Endodermal cell (in vitro differentiated cells): Measurements from ENCODE around the gene CHMP2A. TPM values are rescaled to one million over a fixed set of nuclear protein-coding genes. Genes with fewer than 3 reads are reported as not detected.

ENCODE experiments used
- DNase-seq: peaks from one replicate; pipeline ENCODE4 v3.0.0-alpha.2; 2017
- H3K27ac ChIP-seq: 2 replicates; pipeline ENCODE4 v1.5.1; 2013; ENCODE audit warnings: mild to moderate bottlenecking, low read depth, low read length, moderate library complexity
- H3K27me3 ChIP-seq: 2 replicates; pipeline ENCODE4 v1.6.1; 2013; ENCODE audit warnings: mild to moderate bottlenecking, low read length, moderate library complexity; ENCODE audit not compliant: insufficient read depth, control insufficient read depth, poor library complexity, severe bottlenecking
- H3K36me3 ChIP-seq: 2 replicates; pipeline ENCODE4 v1.7.0; 2013; ENCODE audit warnings: mild to moderate bottlenecking, low read length, moderate library complexity; ENCODE audit not compliant: control insufficient read depth, insufficient read depth
- H3K4me1 ChIP-seq: one replicate; pipeline ENCODE4 v1.7.0; 2013; ENCODE audit warnings: low read length; ENCODE audit not compliant: control insufficient read depth, insufficient read depth
- H3K4me3 ChIP-seq: 2 replicates; pipeline ENCODE4 v1.5.1; 2013; ENCODE audit warnings: mild to moderate bottlenecking, low read length, moderate library complexity
- H3K9ac ChIP-seq: 2 replicates; pipeline ENCODE4 v1.6.1; 2013; ENCODE audit warnings: mild to moderate bottlenecking, low read length, moderate library complexity; ENCODE audit not compliant: poor library complexity, severe bottlenecking; ENCODE audit errors: extremely low read depth
- H3K9me3 ChIP-seq: 2 replicates; pipeline ENCODE4 v1.6.1; 2013; ENCODE audit warnings: mild to moderate bottlenecking, low read length, moderate library complexity; ENCODE audit not compliant: control insufficient read depth
- H3K27ac Mint-ChIP-seq: 2 replicates; pipeline ENCODE4 v1.8.0; 2020; ENCODE audit warnings: mixed read lengths
- H3K27me3 Mint-ChIP-seq: 2 replicates; pipeline ENCODE4 v1.8.0; 2021; ENCODE audit warnings: mild to moderate bottlenecking, mixed read lengths; ENCODE audit not compliant: insufficient read depth
- H3K36me3 Mint-ChIP-seq: 2 replicates; pipeline ENCODE4 v1.8.0; 2020; ENCODE audit warnings: low read depth, mixed read lengths
- H3K4me1 Mint-ChIP-seq: 2 replicates; pipeline ENCODE4 v1.8.0; 2020; ENCODE audit warnings: mixed read lengths
- H3K4me3 Mint-ChIP-seq: 2 replicates; pipeline ENCODE4 v1.8.0; 2020; ENCODE audit warnings: mild to moderate bottlenecking, moderate library complexity, mixed read lengths
- H3K9me3 Mint-ChIP-seq: 2 replicates; pipeline ENCODE4 v1.8.0; 2020; ENCODE audit warnings: mild to moderate bottlenecking, mixed read lengths
- CTCF ChIP-seq: fragments of 200-600 bp; sonication (generic); conservative IDR thresholded peaks from 2 replicates; pipeline ENCODE4 v1.5.0; 2021; ENCODE audit warnings: antibody characterized with exemption, mild to moderate bottlenecking
- WGBS, 2 experiments: methylation state at CpG; one replicate each; pipeline versions ENCODE4 v1.1.5 to v1.1.7; 2013; ENCODE audit warnings: missing lambda C conversion rate in 2 of 2, mixed read lengths in 1 of 2; ENCODE audit not compliant: insufficient coverage in 1 of 2, insufficient read length in 1 of 2; 5-methylcytosine and 5-hydroxymethylcytosine counted together
- total RNA-seq, 2 donors: library from RNA; stranded (reverse); fragmentation: NEBNext Ultra II Directional in 1 of 2; extraction: Animal tissue kit (Norgen Biotek cat#: 25700) in 1 of 2; gene quantifications; 2 replicates in 1 of 2; 3 replicates in 1 of 2; pipeline ENCODE4 v1.2.1, GENCODE V29; 2021

Gene CHMP2A
- total RNA-seq, 2 donors from 2014 or later = 97.7 to 147 TPM

GRCh38 chr19:58513694-58514563 is 41.0 kb downstream of the CHMP2A start:
- no peak overlapping the region for H3K9ac ChIP-seq
- TF ChIP-seq CTCF = peak; percentile 99
- no peaks in the 10 kb centered on the region for H3K9me3 ChIP-seq
- H3K36me3 ChIP-seq = peaks cover 9% of the 10 kb centered on the region
- peaks cover 4% of the 10 kb centered on the region for H3K4me1 ChIP-seq
- Mint-ChIP-seq H3K27ac (peak overlapping the region; percentile 84), H3K4me3 (peak overlapping the region; percentile 62), H3K9me3 (peaks cover 5% of the 10 kb centered on the region), H3K27me3 (peaks cover 5% of the 10 kb centered on the region), H3K36me3 (peaks cover 15% of the 10 kb centered on the region), H3K4me1 (peaks cover 16% of the 10 kb centered on the region)
- peak; percentile 97 for DNase-seq
- H3K27me3 ChIP-seq = no peaks in the 10 kb centered on the region
- WGBS, 2 experiments = 22 to 28% methylated on average over 17 to 56 of the region's 66 CpGs
- no peak overlapping the region for H3K27ac ChIP-seq
- H3K4me3 ChIP-seq = peak overlapping the region; percentile 74

- no peaks in the 10 kb centered on the region for H3K27me3 ChIP-seq
- no peak overlapping the region for H3K27ac ChIP-seq
- H3K4me1 ChIP-seq = peaks cover 2% of the 10 kb centered on the region
- no peak for DNase-seq
- peaks cover 6% of the 10 kb centered on the region for H3K9me3 Mint-ChIP-seq
- H3K9me3 ChIP-seq = no peaks in the 10 kb centered on the region
- no peak overlapping the region for H3K4me3 Mint-ChIP-seq
- 92 to 95% methylated on average over 9 to 10 of the region's 10 CpGs for WGBS, 2 experiments
- H3K4me1 Mint-ChIP-seq = peaks cover 10% of the 10 kb centered on the region
- H3K4me3 ChIP-seq = no peak overlapping the region
- peaks cover 9% of the 10 kb centered on the region for H3K36me3 ChIP-seq
- H3K27ac Mint-ChIP-seq = no peak overlapping the region
- peaks cover 5% of the 10 kb centered on the region for H3K27me3 Mint-ChIP-seq
- TF ChIP-seq CTCF = no peak
- H3K36me3 Mint-ChIP-seq = peaks cover 15% of the 10 kb centered on the region
- no peak overlapping the region for H3K9ac ChIP-seq
Observed at GRCh38 chr19:58513213-58513693, 41.7 kb downstream of the CHMP2A start.

GRCh38 chr19:58511353-58512208 is 43.3 kb downstream of the CHMP2A start, which contains the start of gene SLC27A5:
Gene SLC27A5 (minus strand): TSS chr19:58511992. CDS start chr19:58511955, 37 bp downstream.
- Mint-ChIP-seq H3K27me3 (peaks cover 5% of the 10 kb centered on the region), H3K4me1 (peaks cover 10% of the 10 kb centered on the region), H3K4me3 (no peak within 1 kb of the TSS), H3K36me3 (peaks cover 16% of the 10 kb centered on the region), H3K9me3 (peaks cover 22% of the 10 kb centered on the region), H3K27ac (no peak within 1 kb of the TSS)
- 89 to 92% methylated on average over 19 to 25 of the region's 25 CpGs for WGBS, 2 experiments
- peaks cover 10% of the 10 kb centered on the region for H3K9me3 ChIP-seq
- H3K27me3 ChIP-seq = no peaks in the 10 kb centered on the region
- no peak within 1 kb of the TSS for H3K4me3 ChIP-seq
- no peak within 1 kb of the TSS for H3K9ac ChIP-seq
- no peaks in the 10 kb centered on the region for H3K4me1 ChIP-seq
- DNase-seq = no peak
- H3K36me3 ChIP-seq = peaks cover 9% of the 10 kb centered on the region
- no peak within 1 kb of the TSS for H3K27ac ChIP-seq
- no peak for TF ChIP-seq CTCF
